GM12878 (cell line): ENCODE data around the gene MAGI2. TPM values are rescaled to one million over a fixed set of nuclear protein-coding genes. Genes with fewer than 3 reads are reported as not detected.

Experiments
- ATAC-seq: fragments of 200-7000 bp; cut with Tn5 transposase; 3 replicates; pipeline ENCODE4 v1.9.1; 2020; ENCODE audit warnings: mild to moderate bottlenecking, moderate library complexity
- BruUV-seq: library from RNA; stranded (reverse); fragments of 400-500 nt; replicated peaks from 2 replicates; lab custom pipeline; 2021; lab: Mats Ljungman, UMichigan
- CTCF ChIA-PET: fragments of 300-600 bp; sonication (Branson Sonifier 250); formaldehyde crosslinking; extraction: SDS; loops from one replicate; lab custom pipeline; 2021; ENCODE audit warnings: inconsistent platforms; lab: Yijun Ruan, JAX
- POLR2A ChIA-PET: fragments of 350-600 bp; formaldehyde crosslinking; extraction: SDS; loops from one replicate; lab custom pipeline; 2021; ENCODE audit warnings: inconsistent platforms; lab: Charles Lee
- RAD21 ChIA-PET: fragments of 300-600 bp; sonication (Branson Sonifier 250); formaldehyde crosslinking; loops from one replicate; lab custom pipeline; 2023; ENCODE audit warnings: antibody characterized with exemption; ENCODE audit not compliant: unreplicated experiment; lab: Charles Lee
- SMC1A ChIA-PET: fragments of 300-600 bp; sonication (Branson Sonifier 250); formaldehyde crosslinking; loops from one replicate; lab custom pipeline; 2023; ENCODE audit not compliant: unreplicated experiment, uncharacterized antibody; lab: Charles Lee
- DNase-seq: peaks from one replicate; pipeline ENCODE4 v3.0.0-alpha.2; 2011; ENCODE audit warnings: low read depth, low spot score
- FAIRE-seq: peaks from 3 replicates; lab custom pipeline; 2011; peaks lifted over from hg19 to GRCh38; lab: Jason Lieb, UNC
- H2AFZ ChIP-seq: 2 replicates; pipeline ENCODE4 v1.6.0; 2011; ENCODE audit warnings: low read depth, low read length, control low read depth; ENCODE audit not compliant: control insufficient read depth
- H3K27ac ChIP-seq: 2 replicates; pipeline ENCODE4 v1.5.1; 2011; ENCODE audit warnings: control low read depth; ENCODE audit not compliant: control insufficient read depth, insufficient read depth
- H3K27me3 ChIP-seq, 2 experiments: replicated peaks in 1 of 2; 2 replicates each; pipeline versions ENCODE4 v1.6.0 to v1.6.1; 2011; ENCODE audit warnings: low read length in 1 of 2; ENCODE audit not compliant: control insufficient read depth in 2 of 2, insufficient read depth in 2 of 2
- H3K36me3 ChIP-seq, 2 experiments: 2 replicates each; pipeline ENCODE4 v1.5.1; 2011; ENCODE audit warnings: low read length in 1 of 2; ENCODE audit not compliant: control insufficient read depth in 2 of 2, insufficient read depth in 2 of 2
- H3K4me1 ChIP-seq: 2 replicates; pipeline ENCODE4 v1.6.1; 2011; ENCODE audit warnings: mild to moderate bottlenecking, low read length, moderate library complexity, mixed read lengths; ENCODE audit not compliant: control insufficient read depth, insufficient read depth
- H3K4me2 ChIP-seq: 2 replicates; pipeline ENCODE4 v1.6.0; 2011; ENCODE audit warnings: control low read depth; ENCODE audit not compliant: control insufficient read depth, insufficient read depth
- H3K4me3 ChIP-seq: fragments of 200-600 bp; sonication (generic); 2 replicates; pipeline ENCODE4 v1.5.1; 2016
- H3K79me2 ChIP-seq: 2 replicates; pipeline ENCODE4 v1.6.0; 2011; ENCODE audit warnings: low read length; ENCODE audit not compliant: control insufficient read depth, insufficient read depth
- H3K9ac ChIP-seq: 2 replicates; pipeline ENCODE4 v1.8.0; 2011; ENCODE audit warnings: low read length, control low read depth, mixed read lengths; ENCODE audit not compliant: control insufficient read depth, insufficient read depth
- H3K9me3 ChIP-seq: replicated peaks from 3 replicates; pipeline ENCODE4 v1.5.1; 2011; ENCODE audit warnings: mild to moderate bottlenecking, low read length; ENCODE audit not compliant: control insufficient read depth, insufficient read depth
- H4K20me1 ChIP-seq: 2 replicates; pipeline ENCODE4 v1.6.0; 2011; ENCODE audit not compliant: control insufficient read depth, insufficient read depth
- IRF4 ChIP-seq: IDR thresholded peaks from 2 replicates; pipeline ENCODE4 v1.6.1; 2011; ENCODE audit warnings: low read depth, low read length
- MEF2A ChIP-seq: IDR thresholded peaks from 2 replicates; pipeline ENCODE4 v1.6.1; 2011; ENCODE audit warnings: low read depth, mild to moderate bottlenecking, low read length, moderate library complexity; ENCODE audit not compliant: insufficient read depth
- NFYA ChIP-seq: IDR thresholded peaks from 2 replicates; pipeline ENCODE4 v1.6.1; 2011; ENCODE audit warnings: low read depth, mild to moderate bottlenecking, low read length, improper control_type of control experiment, borderline replicate concordance
- WGBS: methylation state at CpG from one replicate; pipeline ENCODE4 v1.1.6; 2016; ENCODE audit warnings: low lambda C conversion rate; ENCODE audit not compliant: insufficient replicate concordance, insufficient coverage; ENCODE audit errors: missing lambda C conversion rate; 5-methylcytosine and 5-hydroxymethylcytosine counted together
- in situ Hi-C: fragments of 300-500 bp; cut with MboI; formaldehyde crosslinking; loops from 9 replicates; pipeline ENCODE4 v1.14.3; 2018; ENCODE audit warnings: mixed read lengths
- intact Hi-C: fragments of 100-400 bp; cut with micrococcal nuclease; formaldehyde crosslinking; loops from one replicate; pipeline ENCODE4 v1.14.2; 2022; ENCODE audit not compliant: unreplicated experiment
- polyA plus RNA-seq, 11 experiments: library from polyadenylated mRNA; depleted of rRNA in 4 of 11; unstranded in 6 of 11; stranded (reverse) in 5 of 11; fragments of >200 nt; fragmentation: Nextera tagmentation in 4 of 11; fragmentation: Illumina TruSeq in 1 of 11; extraction: Ambion mirVana in 4 of 11; extraction: Trizol in 1 of 11; gene quantifications; 1 replicate in 1 of 11; 2 replicates in 10 of 11; pipeline versions ENCODE4 v1.2.1 to v1.2.3, GENCODE V29; 2011 to 2016; ENCODE audit warnings: inconsistent platforms in 2 of 11, missing spikeins in 2 of 11, low read depth in 1 of 11
- total RNA-seq, 4 experiments: library from RNA; depleted of rRNA in 3 of 4; stranded (reverse); fragments of >200 nt in 3 of 4; fragmentation: Illumina TruSeq in 1 of 4; extraction: Trizol in 1 of 4; gene quantifications; 2 replicates each; pipeline versions ENCODE4 v1.2.1 to v1.2.3, GENCODE V29; 2013 to 2021
- TF ChIP-seq, protein P1 (sequence below): fragments of 450-650 bp; IDR thresholded peaks from 2 replicates; pipeline ENCODE4 v1.6.1; 2017; ENCODE audit warnings: mild to moderate bottlenecking, low read depth, inconsistent platforms; ENCODE audit not compliant: poor library complexity, severe bottlenecking
- TF ChIP-seq, protein P2 (sequence below): fragments of 450-650 bp; IDR thresholded peaks from 2 replicates; pipeline ENCODE4 v1.6.1; 2017; ENCODE audit warnings: mild to moderate bottlenecking
- TF ChIP-seq, protein P3 (sequence below): fragments of 450-650 bp; IDR thresholded peaks from 2 replicates; pipeline ENCODE4 v1.6.1; 2016; ENCODE audit warnings: mild to moderate bottlenecking

Gene MAGI2
- total and polyA plus RNA-seq, 10 of the 15 experiments (the other 5 are each of a cell fraction or from before 2014, with no cell fraction given) = 0.01 to 0.31 (median 0.05) TPM; not detected in 2

DNA sequence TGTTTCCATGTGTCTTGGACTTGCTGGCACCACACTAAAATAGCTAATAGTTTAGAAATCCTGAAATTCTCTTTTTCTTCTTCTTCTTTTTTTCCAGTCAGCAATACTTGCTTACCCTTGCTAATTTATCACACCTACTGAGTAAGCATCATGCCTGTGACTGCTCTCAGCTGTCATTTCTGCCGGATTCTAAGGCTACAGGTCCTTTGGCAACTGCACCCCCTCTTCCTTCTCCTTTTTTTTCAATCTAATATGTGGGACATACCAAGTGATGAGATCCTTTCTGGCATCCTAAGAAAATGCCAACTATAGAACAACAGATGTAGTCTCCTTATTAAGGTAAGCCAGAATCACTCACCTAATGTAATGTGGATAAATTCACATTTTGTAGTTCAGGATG is 444.7 kb downstream of the MAGI2 start:
- FAIRE-seq (no peak), ATAC-seq (no peak), DNase-seq (no peak)
- H4K20me1 ChIP-seq = no peaks in the 10 kb centered on the region
- WGBS = 0% methylated on average over 1 of the region's 1 CpG
- H3K36me3 ChIP-seq = no peaks in the 10 kb centered on the region
- in situ Hi-C loops = no loop called here
- no peaks in the 10 kb centered on the region for H3K4me1 ChIP-seq
- no peak overlapping the region for H3K27ac ChIP-seq
- no peak overlapping the region for H2AFZ ChIP-seq
- intact Hi-C loops = no loop called here
- CTCF ChIA-PET = no interaction called here
- no peak overlapping the region for H3K9ac ChIP-seq
- TF ChIP-seq, protein P1, sequence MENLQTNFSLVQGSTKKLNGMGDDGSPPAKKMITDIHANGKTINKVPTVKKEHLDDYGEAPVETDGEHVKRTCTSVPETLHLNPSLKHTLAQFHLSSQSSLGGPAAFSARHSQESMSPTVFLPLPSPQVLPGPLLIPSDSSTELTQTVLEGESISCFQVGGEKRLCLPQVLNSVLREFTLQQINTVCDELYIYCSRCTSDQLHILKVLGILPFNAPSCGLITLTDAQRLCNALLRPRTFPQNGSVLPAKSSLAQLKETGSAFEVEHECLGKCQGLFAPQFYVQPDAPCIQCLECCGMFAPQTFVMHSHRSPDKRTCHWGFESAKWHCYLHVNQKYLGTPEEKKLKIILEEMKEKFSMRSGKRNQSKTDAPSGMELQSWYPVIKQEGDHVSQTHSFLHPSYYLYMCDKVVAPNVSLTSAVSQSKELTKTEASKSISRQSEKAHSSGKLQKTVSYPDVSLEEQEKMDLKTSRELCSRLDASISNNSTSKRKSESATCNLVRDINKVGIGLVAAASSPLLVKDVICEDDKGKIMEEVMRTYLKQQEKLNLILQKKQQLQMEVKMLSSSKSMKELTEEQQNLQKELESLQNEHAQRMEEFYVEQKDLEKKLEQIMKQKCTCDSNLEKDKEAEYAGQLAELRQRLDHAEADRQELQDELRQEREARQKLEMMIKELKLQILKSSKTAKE = no peak
- no peak for TF ChIP-seq MEF2A
- no peak for TF ChIP-seq NFYA
- no peak for TF ChIP-seq IRF4
- TF ChIP-seq, protein P2, sequence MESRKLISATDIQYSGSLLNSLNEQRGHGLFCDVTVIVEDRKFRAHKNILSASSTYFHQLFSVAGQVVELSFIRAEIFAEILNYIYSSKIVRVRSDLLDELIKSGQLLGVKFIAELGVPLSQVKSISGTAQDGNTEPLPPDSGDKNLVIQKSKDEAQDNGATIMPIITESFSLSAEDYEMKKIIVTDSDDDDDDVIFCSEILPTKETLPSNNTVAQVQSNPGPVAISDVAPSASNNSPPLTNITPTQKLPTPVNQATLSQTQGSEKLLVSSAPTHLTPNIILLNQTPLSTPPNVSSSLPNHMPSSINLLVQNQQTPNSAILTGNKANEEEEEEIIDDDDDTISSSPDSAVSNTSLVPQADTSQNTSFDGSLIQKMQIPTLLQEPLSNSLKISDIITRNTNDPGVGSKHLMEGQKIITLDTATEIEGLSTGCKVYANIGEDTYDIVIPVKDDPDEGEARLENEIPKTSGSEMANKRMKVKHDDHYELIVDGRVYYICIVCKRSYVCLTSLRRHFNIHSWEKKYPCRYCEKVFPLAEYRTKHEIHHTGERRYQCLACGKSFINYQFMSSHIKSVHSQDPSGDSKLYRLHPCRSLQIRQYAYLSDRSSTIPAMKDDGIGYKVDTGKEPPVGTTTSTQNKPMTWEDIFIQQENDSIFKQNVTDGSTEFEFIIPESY = no peak
- TF ChIP-seq, protein P3, sequence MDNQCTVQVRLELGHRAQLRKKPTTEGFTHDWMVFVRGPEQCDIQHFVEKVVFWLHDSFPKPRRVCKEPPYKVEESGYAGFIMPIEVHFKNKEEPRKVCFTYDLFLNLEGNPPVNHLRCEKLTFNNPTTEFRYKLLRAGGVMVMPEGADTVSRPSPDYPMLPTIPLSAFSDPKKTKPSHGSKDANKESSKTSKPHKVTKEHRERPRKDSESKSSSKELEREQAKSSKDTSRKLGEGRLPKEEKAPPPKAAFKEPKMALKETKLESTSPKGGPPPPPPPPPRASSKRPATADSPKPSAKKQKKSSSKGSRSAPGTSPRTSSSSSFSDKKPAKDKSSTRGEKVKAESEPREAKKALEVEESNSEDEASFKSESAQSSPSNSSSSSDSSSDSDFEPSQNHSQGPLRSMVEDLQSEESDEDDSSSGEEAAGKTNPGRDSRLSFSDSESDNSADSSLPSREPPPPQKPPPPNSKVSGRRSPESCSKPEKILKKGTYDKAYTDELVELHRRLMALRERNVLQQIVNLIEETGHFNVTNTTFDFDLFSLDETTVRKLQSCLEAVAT = no peak
- no peak overlapping the region for H3K4me3 ChIP-seq
- no peaks in the 10 kb centered on the region for H3K27me3 ChIP-seq
- SMC1A ChIA-PET = no interaction called here
- no TSS peak for BruUV-seq
- RAD21 ChIA-PET = no interaction called here
- H3K9me3 ChIP-seq = no peaks in the 10 kb centered on the region
- POLR2A ChIA-PET = no interaction called here
- H3K79me2 ChIP-seq = no peaks in the 10 kb centered on the region
- H3K4me2 ChIP-seq = no peak overlapping the region
